H1 (cell line): ENCODE measurements around the gene TPD52L1. TPM values are rescaled to one million over a fixed set of nuclear protein-coding genes. Genes with fewer than 3 reads are reported as not detected.

Experiments used
- CTCF ChIA-PET: fragments of 300-600 bp; sonication (Branson Sonifier 250); formaldehyde crosslinking; loops from one replicate; lab custom pipeline; 2021; ENCODE audit not compliant: partially characterized antibody; lab: Charles Lee
- POLR2A ChIA-PET: fragments of 300-600 bp; sonication (Branson Sonifier 250); formaldehyde crosslinking; loops from one replicate; lab custom pipeline; 2021; ENCODE audit warnings: inconsistent platforms; ENCODE audit not compliant: partially characterized antibody; lab: Charles Lee
- DNase-seq, 2 experiments: peaks; one replicate each; pipeline versions ENCODE4 v3.0.0 to v3.0.0-alpha.2; 2010 to 2022; ENCODE audit warnings: low spot score in 2 of 2, low read depth in 1 of 2, mixed read lengths in 1 of 2
- FAIRE-seq: peaks from 2 replicates; lab custom pipeline; 2011; peaks lifted over from hg19 to GRCh38; lab: Jason Lieb, UNC
- H2AFZ ChIP-seq: 2 replicates; pipeline ENCODE4 v1.8.1; 2012; ENCODE audit warnings: low read length, inconsistent platforms
- H2AK5ac ChIP-seq: 2 replicates; pipeline ENCODE4 v1.6.1; 2013; ENCODE audit warnings: low read depth, low read length
- H2BK120ac ChIP-seq: replicated peaks from 2 replicates; pipeline ENCODE3; 2013; ENCODE audit warnings: low read depth, low read length, inconsistent platforms
- H2BK12ac ChIP-seq: 2 replicates; pipeline ENCODE4 v1.6.1; 2013; ENCODE audit warnings: low read depth, low read length
- H2BK15ac ChIP-seq: 2 replicates; pipeline ENCODE4 v1.6.1; 2013; ENCODE audit warnings: low read length
- H2BK20ac ChIP-seq: 2 replicates; pipeline ENCODE4 v1.6.1; 2013; ENCODE audit warnings: low read length
- H2BK5ac ChIP-seq: 2 replicates; pipeline ENCODE4 v1.6.1; 2013; ENCODE audit warnings: low read depth, low read length
- H3K14ac ChIP-seq: 2 replicates; pipeline ENCODE4 v1.6.1; 2013; ENCODE audit warnings: inconsistent platforms; ENCODE audit not compliant: insufficient read length
- H3K18ac ChIP-seq: 2 replicates; pipeline ENCODE4 v1.6.1; 2013; ENCODE audit warnings: low read length; ENCODE audit errors: extremely low read depth
- H3K23ac ChIP-seq: 2 replicates; pipeline ENCODE4 v1.6.1; 2013; ENCODE audit warnings: inconsistent platforms; ENCODE audit not compliant: insufficient read length
- H3K23me2 ChIP-seq: 2 replicates; pipeline ENCODE4 v1.6.1; 2013; ENCODE audit warnings: low read depth, low read length
- H3K27ac ChIP-seq: 2 replicates; pipeline ENCODE4 v1.6.1; 2011; ENCODE audit warnings: low read depth, low read length, inconsistent platforms
- H3K27me3 ChIP-seq, 4 experiments: replicated peaks in 1 of 4; 1 replicate in 1 of 4; 2 replicates in 3 of 4; pipeline versions ENCODE4 v1.6.1 to v1.8.1; 2011 to 2013; ENCODE audit warnings: low read length in 3 of 4, mild to moderate bottlenecking in 3 of 4, inconsistent platforms in 2 of 4, mixed read lengths in 2 of 4, moderate library complexity in 1 of 4; ENCODE audit not compliant: control insufficient read depth in 3 of 4, insufficient read depth in 3 of 4; ENCODE audit errors: extremely low read depth in 1 of 4
- H3K36me3 ChIP-seq, 4 experiments: 2 replicates each; pipeline versions ENCODE4 v1.6.1 to v1.8.1; 2011 to 2013; ENCODE audit warnings: mild to moderate bottlenecking in 4 of 4, low read length in 3 of 4, moderate library complexity in 2 of 4, control low read depth in 1 of 4, inconsistent platforms in 1 of 4; ENCODE audit not compliant: insufficient read depth in 4 of 4, control insufficient read depth in 2 of 4
- H3K4ac ChIP-seq: replicated peaks from 2 replicates; pipeline ENCODE3; 2013; ENCODE audit warnings: low read length, low read depth, mixed read lengths, inconsistent platforms; ENCODE audit not compliant: insufficient read length
- H3K4me1 ChIP-seq, 4 experiments: replicated peaks in 1 of 4; 1 replicate in 1 of 4; 2 replicates in 3 of 4; pipeline versions ENCODE4 v1.6.1 to v1.8.1; 2011 to 2013; ENCODE audit warnings: low read length in 3 of 4, inconsistent platforms in 2 of 4, mixed read lengths in 1 of 4; ENCODE audit not compliant: insufficient read depth in 4 of 4, control insufficient read depth in 3 of 4
- H3K4me2 ChIP-seq, 2 experiments: 2 replicates each; pipeline versions ENCODE4 v1.6.1 to v1.8.1; 2011 to 2013; ENCODE audit warnings: low read depth in 2 of 2, low read length in 2 of 2, control low read depth in 1 of 2, inconsistent platforms in 1 of 2, mild to moderate bottlenecking in 1 of 2; ENCODE audit not compliant: insufficient read depth in 1 of 2
- H3K4me3 ChIP-seq, 4 experiments: fragments of 200-600, 300-600 bp in 1 of 4; sonication (generic), shearing (Covaris generic), sonication (Bioruptor Twin) in 1 of 4; 2 replicates each; pipeline versions ENCODE4 v1.5.1 to v1.8.1; 2011 to 2016; ENCODE audit warnings: low read length in 4 of 4, low read depth in 3 of 4, control low read depth in 2 of 4, inconsistent platforms in 2 of 4, mild to moderate bottlenecking in 2 of 4, mixed read lengths in 1 of 4, moderate library complexity in 1 of 4; ENCODE audit not compliant: insufficient read depth in 2 of 4; ENCODE audit errors: extremely low read depth in 1 of 4
- H3K56ac ChIP-seq: replicated peaks from 2 replicates; pipeline ENCODE3; 2013; ENCODE audit warnings: low read depth, mild to moderate bottlenecking, mixed read lengths, low read length, inconsistent platforms; ENCODE audit not compliant: insufficient read length
- H3K79me1 ChIP-seq: 2 replicates; pipeline ENCODE4 v1.6.1; 2013; ENCODE audit warnings: low read depth, low read length, control low read depth
- H3K79me2 ChIP-seq, 2 experiments: 2 replicates each; pipeline versions ENCODE4 v1.6.1 to v1.8.1; 2012 to 2013; ENCODE audit warnings: low read length in 2 of 2, mild to moderate bottlenecking in 2 of 2, inconsistent platforms in 1 of 2; ENCODE audit not compliant: insufficient read depth in 2 of 2, control insufficient read depth in 1 of 2
- H3K9ac ChIP-seq, 4 experiments: replicated peaks in 1 of 4; 1 replicate in 1 of 4; 2 replicates in 3 of 4; pipeline versions ENCODE4 v1.6.1 to v1.8.1; 2011 to 2013; ENCODE audit warnings: low read depth in 3 of 4, low read length in 3 of 4, control low read depth in 2 of 4, mild to moderate bottlenecking in 2 of 4, moderate library complexity in 2 of 4, inconsistent platforms in 1 of 4; ENCODE audit errors: extremely low read depth in 1 of 4
- H3K9me3 ChIP-seq, 2 experiments: 2 replicates each; pipeline versions ENCODE4 v1.6.1 to v1.8.1; 2012 to 2013; ENCODE audit warnings: mild to moderate bottlenecking in 2 of 2, moderate library complexity in 2 of 2, control low read depth in 1 of 2, inconsistent platforms in 1 of 2, low read depth in 1 of 2, low read length in 1 of 2, mixed read lengths in 1 of 2; ENCODE audit not compliant: insufficient read depth in 2 of 2
- H4K20me1 ChIP-seq, 2 experiments: replicated peaks in 1 of 2; 2 replicates each; pipeline versions ENCODE3 to v1.8.1; 2011 to 2013; ENCODE audit warnings: inconsistent platforms in 2 of 2, low read length in 2 of 2, mild to moderate bottlenecking in 1 of 2; ENCODE audit not compliant: insufficient read depth in 2 of 2, control insufficient read depth in 1 of 2
- H4K5ac ChIP-seq: 2 replicates; pipeline ENCODE4 v1.6.1; 2013; ENCODE audit warnings: low read length, low read depth, mixed read lengths, inconsistent platforms; ENCODE audit not compliant: insufficient read length
- H4K8ac ChIP-seq: 2 replicates; pipeline ENCODE4 v1.8.0; 2013; ENCODE audit warnings: mild to moderate bottlenecking, moderate library complexity, low read length, inconsistent platforms; ENCODE audit not compliant: insufficient read depth; ENCODE audit errors: extremely low read depth
- H4K91ac ChIP-seq: replicated peaks from 2 replicates; pipeline ENCODE3; 2013; ENCODE audit warnings: low read length, mixed read lengths, inconsistent platforms; ENCODE audit not compliant: insufficient read length
- ATF2 ChIP-seq: IDR thresholded peaks from 2 replicates; pipeline ENCODE4 v1.6.1; 2012; ENCODE audit warnings: low read length, inconsistent platforms
- CREB1 ChIP-seq: IDR thresholded peaks from 2 replicates; pipeline ENCODE4 v1.6.1; 2012; ENCODE audit warnings: inconsistent platforms
- EGR1 ChIP-seq: IDR thresholded peaks from 2 replicates; pipeline ENCODE4 v1.6.1; 2011; ENCODE audit warnings: low read depth, low read length, borderline replicate concordance
- EZH2 ChIP-seq: fragments of 200-600 bp; sonication (generic); IDR thresholded peaks from 2 replicates; pipeline ENCODE4 v1.7.1; 2012; ENCODE audit warnings: low read depth, mild to moderate bottlenecking, moderate library complexity, low read length, inconsistent platforms; ENCODE audit not compliant: severe bottlenecking
- GTF2F1 ChIP-seq: IDR thresholded peaks from 2 replicates; pipeline ENCODE4 v1.6.1; 2012; ENCODE audit warnings: low read depth, low read length, improper control_type of control experiment, borderline replicate concordance
- JUND ChIP-seq: IDR thresholded peaks from 2 replicates; pipeline ENCODE4 v1.6.1; 2011; ENCODE audit warnings: mild to moderate bottlenecking, improper control_type of control experiment, low read length
- POLR2AphosphoS5 ChIP-seq: IDR thresholded peaks from 2 replicates; pipeline ENCODE4 v1.6.1; 2011; ENCODE audit warnings: low read depth, low read length
- RAD21 ChIP-seq, 2 experiments: IDR thresholded peaks in 1 of 2; conservative IDR thresholded peaks in 1 of 2; 2 replicates each; pipeline ENCODE4 v1.6.1; 2011; ENCODE audit warnings: low read depth in 2 of 2, low read length in 2 of 2, improper control_type of control experiment in 1 of 2, inconsistent platforms in 1 of 2, mild to moderate bottlenecking in 1 of 2, moderate library complexity in 1 of 2
- RFX5 ChIP-seq: IDR thresholded peaks from 2 replicates; pipeline ENCODE4 v1.6.1; 2011; ENCODE audit warnings: low read depth, low read length, improper control_type of control experiment, borderline replicate concordance
- SIN3A ChIP-seq, 2 experiments: IDR thresholded peaks in 1 of 2; conservative IDR thresholded peaks in 1 of 2; 2 replicates each; pipeline ENCODE4 v1.6.1; 2011 to 2012; ENCODE audit warnings: low read length in 2 of 2, improper control_type of control experiment in 1 of 2, low read depth in 1 of 2, mild to moderate bottlenecking in 1 of 2
- WGBS, 2 experiments: shearing (Covaris generic) in 1 of 2; methylation state at CpG; one replicate each; pipeline versions ENCODE4 v1.1.6 to v1.1.7; 2013 to 2015; ENCODE audit warnings: low lambda C conversion rate in 2 of 2, mixed read lengths in 2 of 2, inconsistent platforms in 1 of 2, low coverage in 1 of 2, missing lambda C conversion rate in 1 of 2; ENCODE audit not compliant: insufficient replicate concordance in 2 of 2, insufficient coverage in 1 of 2, insufficient read length in 1 of 2; ENCODE audit errors: extremely low coverage in 1 of 2, missing lambda C conversion rate in 1 of 2; 5-methylcytosine and 5-hydroxymethylcytosine counted together
- polyA plus RNA-seq, 7 experiments: library from polyadenylated mRNA; depleted of rRNA in 3 of 7; stranded (reverse) in 5 of 7; unstranded in 2 of 7; fragments of >200 nt in 5 of 7; fragments of 200-250 nt in 2 of 7; gene quantifications; 1 replicate in 5 of 7; 2 replicates in 1 of 7; 4 replicates in 1 of 7; pipeline versions ENCODE4 v1.2.1 to v1.2.3, GENCODE V29; 2011 to 2013; ENCODE audit warnings: missing spikeins in 2 of 7, mixed read lengths in 2 of 7
- total RNA-seq: library from RNA; stranded (reverse); fragmentation: NEBNext Ultra II Directional; extraction: Animal tissue kit (Norgen Biotek cat#: 25700); gene quantifications from 2 replicates; pipeline ENCODE4 v1.2.1, GENCODE V29; 2021

Gene TPD52L1
- total and polyA plus RNA-seq, 2 of the 8 experiments (the other 6 are each of a cell fraction or from before 2014, with no cell fraction given): 7.4 to 14.2 TPM

GRCh38 chr6:125191916-125192609 lies 38.5 kb downstream of the TPD52L1 start:
- Histone ChIP-seq H2BK12ac (no peak overlapping the region), H3K4ac (no peak overlapping the region), H3K27ac (no peak overlapping the region), H3K9ac (no peak overlapping the region), H2BK15ac (no peak overlapping the region), H3K9me3 (no peaks in the 10 kb centered on the region), H2BK120ac (no peak overlapping the region), H3K4me2 (no peak overlapping the region), H4K8ac (no peak overlapping the region), H4K20me1 (no peaks in the 10 kb centered on the region), H4K5ac (no peak overlapping the region), H3K27me3 (no peaks in the 10 kb centered on the region), H3K23me2 (no peaks in the 10 kb centered on the region), H3K23ac (no peak overlapping the region), H3K36me3 (no peaks in the 10 kb centered on the region), H3K79me2 (no peaks in the 10 kb centered on the region), H3K18ac (no peak overlapping the region; the same call in 1 of the 2 replicates), H3K4me3 (no peak overlapping the region), H4K91ac (no peak overlapping the region), H2AK5ac (no peak overlapping the region), H2AFZ (no peak overlapping the region), H3K79me1 (no peaks in the 10 kb centered on the region), H2BK5ac (no peak overlapping the region), H3K56ac (no peak overlapping the region), H3K4me1 (peaks cover 0 to 10% (median 9%) of the 10 kb centered on the region in 4 experiments; a peak in 4 of 7 replicates), H2BK20ac (no peak overlapping the region), H3K14ac (no peak overlapping the region)
- DNase-seq (peak; percentile 66 to 67), FAIRE-seq (peak; percentile 91)
- ChIA-PET POLR2A (interaction anchor here (0.9 kb wide), 1 partner anchor 96 kb away, joined by 3 read pairs; no protein-coding TSS in a partner anchor), CTCF (interaction anchor here (0.6 to 5.4 kb wide), 43 partner anchors 9 to 1490 kb away, joined by 3 to 79 read pairs (median 4); partner anchors contain the start of gene TPD52L1)
- 55% methylated on average over 5 of the region's 5 CpGs; no CpG with 5 or more reads in 1 of the 2 experiments for WGBS, 2 experiments
- TF ChIP-seq SIN3A (conservative IDR thresholded peaks at IDR 0.05 in 1 of 2, IDR thresholded peaks at IDR 0.05 in 1 of 2; ENCODE audit: low read depth in 1 of 2, low read length in 2 of 2): no peak
- TF ChIP-seq ATF2: peak; percentile 77
- TF ChIP-seq EZH2: no peak
- TF ChIP-seq RAD21 (IDR thresholded peaks at IDR 0.05 in 1 of 2, conservative IDR thresholded peaks at IDR 0.05 in 1 of 2; ENCODE audit: low read depth in 2 of 2, low read length in 2 of 2): peak; percentile 70 to 74
- TF ChIP-seq CREB1: peak; percentile 48; the same call in 1 of the 2 replicates
- TF ChIP-seq GTF2F1: no peak
- TF ChIP-seq EGR1: no peak
- TF ChIP-seq RFX5: no peak
- TF ChIP-seq JUND: peak; percentile 89
- no peak for TF ChIP-seq POLR2AphosphoS5
